ENCODE results near the gene ETFRF1.

The ETFRF1 gene

DNA sequence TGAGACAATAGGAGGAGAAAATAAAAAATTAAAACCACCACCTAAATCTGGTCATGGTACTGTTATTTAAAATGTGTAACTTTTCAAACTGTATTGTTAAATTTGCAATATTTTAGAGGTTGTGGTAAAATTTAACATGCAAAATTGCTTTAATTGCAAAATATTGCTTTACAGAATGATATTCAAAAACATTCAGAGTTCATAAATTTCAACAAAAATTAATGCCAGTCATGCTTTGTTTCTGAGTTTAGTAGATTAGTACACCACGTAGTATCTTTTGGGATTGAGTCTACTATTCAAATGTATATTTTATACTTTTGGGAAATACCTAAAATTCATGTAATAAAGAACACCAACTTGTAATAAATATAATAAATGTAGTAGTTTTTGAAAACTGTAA is 18.3 kb downstream of the ETFRF1 start:
- no peak for DNase-seq (ENCODE audit: low spot score)

DNA sequence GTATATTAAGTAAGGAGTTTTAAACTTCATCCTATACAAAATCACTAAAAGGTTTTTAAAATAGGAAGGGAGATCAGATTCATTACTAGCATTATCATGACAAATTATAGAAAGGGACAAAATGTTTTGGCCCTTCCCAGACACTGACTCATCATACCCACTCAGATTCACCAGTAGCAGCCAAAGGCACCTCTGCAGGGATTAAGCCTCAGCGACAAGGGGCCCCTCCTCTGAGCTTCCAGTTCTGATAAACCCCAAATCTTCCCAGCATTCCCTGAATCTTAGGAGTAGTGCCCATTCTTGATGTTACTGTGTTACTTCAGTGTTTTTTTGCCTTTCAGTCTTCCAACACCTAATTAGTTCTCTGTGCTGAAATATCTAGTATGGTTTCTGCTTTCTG is 41.2 kb downstream of the ETFRF1 start:
- DNase-seq (ENCODE audit: low spot score): no peak

DNA sequence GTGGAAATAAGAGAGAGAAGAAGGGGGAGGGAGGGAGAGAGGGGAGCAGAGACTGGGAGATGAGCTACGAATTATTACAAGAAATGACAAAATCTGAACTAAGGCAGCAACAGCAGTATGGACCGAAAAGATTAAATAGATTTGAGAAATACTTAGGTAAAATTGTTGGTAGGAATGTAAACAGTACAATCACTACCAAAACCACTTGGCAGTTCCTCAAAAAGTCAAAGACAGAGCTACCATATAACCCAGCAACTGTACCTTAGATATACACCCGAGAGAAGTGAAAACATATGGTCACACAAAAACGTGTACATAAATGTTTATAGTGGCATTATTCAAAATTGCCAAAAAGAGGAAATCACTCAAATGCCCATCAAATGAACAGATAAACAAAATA is 41.6 kb downstream of the ETFRF1 start:
- DNase-seq (ENCODE audit: low spot score): no peak

DNA sequence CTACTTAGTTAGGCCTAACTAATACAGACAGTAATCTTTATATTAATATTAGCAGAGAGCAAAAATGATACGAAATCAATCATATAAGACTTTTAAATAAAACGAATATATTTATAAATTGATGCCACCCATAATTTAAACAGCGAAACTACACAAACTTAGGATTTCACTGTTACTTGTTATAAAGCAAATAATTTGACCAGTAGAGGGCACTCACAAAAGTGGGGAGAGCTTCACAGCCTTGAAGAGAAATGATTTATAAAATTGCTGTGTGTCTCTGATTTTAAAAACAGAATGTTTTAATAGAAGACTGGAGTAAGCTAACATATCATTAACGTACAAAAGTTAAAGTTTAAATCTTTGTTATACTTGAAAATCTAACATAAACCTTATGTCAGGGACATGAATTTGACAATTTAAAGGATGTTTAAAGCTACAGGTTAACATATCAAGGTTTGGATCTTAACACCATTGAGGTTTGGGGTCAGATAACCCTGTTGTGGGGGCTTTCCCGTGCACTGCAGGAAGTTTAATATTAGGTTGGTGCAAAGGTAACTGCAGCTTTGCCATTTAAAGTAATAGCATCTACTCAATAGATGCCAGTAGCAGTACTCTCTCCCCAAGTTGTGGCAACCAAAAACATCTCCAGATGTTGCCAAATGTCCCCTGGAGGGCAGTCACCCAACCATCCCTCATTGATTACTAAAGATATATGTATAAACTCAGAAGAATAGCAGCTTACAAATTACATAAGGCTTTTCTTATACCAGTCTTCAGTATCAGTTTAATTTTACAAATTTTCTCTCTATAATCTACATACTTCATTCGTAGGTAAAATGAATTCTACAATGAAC is 46.4 kb downstream of the ETFRF1 start:
- no peak for DNase-seq (ENCODE audit: low spot score)

DNA sequence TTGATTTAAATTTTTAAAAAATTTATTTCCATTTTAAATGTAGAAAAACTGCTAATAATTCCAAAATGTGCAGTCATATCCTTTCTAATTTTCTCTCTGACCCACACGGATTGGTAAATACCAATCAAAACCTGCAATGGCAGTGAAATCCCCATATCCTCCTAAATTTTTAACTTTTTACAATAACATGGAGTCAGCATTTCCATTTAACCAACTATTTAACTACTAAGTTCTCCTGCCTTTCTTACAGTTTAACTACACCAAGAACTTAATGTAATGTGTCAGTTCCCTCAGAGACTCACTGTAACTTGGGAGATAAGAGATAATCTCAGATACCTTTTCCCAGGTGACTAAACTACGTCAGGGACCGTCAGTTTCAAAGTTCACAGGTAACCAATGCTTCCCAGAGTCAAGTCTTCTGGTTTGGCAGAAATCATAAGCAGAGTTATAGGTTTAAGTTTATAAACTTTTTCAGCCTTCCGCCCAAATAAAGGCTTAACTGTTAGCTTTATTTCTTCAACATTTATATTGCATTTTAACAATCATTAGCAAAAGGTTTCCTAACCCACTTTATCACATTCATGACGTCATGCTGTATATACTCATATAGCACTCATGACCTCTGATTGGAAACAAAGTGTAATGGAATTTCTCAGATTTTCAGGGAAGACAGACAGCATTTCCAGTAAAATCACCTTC is 48.1 kb downstream of the ETFRF1 start:
- no peak for DNase-seq (ENCODE audit: low spot score)

DNA sequence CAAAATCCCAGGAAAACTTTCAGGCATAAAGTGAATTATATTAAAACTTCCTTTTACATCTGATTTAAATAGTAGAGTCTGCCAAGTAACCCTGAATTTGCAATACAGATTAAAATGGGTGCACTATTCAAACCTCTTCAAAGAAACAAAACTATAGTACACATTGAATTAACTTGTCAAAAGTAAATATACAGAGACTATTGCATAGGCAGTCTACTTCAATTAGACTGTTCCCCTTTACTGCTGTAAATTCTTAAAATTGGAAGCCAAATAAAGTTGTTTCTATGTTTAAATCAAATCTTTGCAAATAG is 48.6 kb downstream of the ETFRF1 start:
- no peak for DNase-seq (ENCODE audit: low spot score)

DNA sequence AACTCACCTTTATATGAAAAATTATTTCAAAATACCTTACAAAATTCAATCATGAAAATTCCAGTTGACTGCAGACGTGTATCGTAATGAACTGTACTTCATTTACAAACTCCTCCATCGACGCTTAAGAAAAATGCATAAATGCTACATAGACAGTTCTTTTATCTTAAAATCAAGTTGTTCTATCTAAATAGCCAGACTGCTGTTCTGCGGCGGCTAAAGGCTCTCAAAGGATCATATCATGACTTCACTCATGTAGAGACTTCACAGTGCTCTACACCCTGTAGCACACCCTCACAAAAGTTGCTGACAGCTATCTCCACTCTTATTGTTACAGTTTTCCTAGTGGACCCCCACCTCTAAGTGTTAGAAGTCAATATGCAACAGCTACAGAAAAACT is 50.5 kb downstream of the ETFRF1 start:
- no peak for DNase-seq (ENCODE audit: low spot score)

DNA sequence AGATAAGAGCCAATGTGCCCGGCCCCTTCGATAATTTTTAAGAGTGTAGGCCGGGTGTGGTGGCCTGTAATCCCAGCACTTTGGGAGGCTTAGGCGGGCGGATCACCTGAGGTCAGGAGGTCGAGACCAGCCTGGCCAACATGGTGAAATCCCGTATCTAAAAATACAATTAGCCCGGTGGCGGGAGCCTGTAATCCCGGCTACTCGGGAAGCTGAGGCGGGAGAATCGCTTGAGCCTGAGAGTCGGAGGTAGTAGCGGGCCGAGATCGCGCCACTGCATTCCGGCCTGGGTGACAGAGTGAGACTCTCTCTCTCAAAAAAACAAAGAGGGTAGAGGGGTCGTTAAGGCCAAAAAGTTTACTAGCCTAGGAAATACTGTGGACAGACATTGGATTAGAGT is 53.1 kb downstream of the ETFRF1 start:
- no peak for DNase-seq (ENCODE audit: low spot score)

DNA sequence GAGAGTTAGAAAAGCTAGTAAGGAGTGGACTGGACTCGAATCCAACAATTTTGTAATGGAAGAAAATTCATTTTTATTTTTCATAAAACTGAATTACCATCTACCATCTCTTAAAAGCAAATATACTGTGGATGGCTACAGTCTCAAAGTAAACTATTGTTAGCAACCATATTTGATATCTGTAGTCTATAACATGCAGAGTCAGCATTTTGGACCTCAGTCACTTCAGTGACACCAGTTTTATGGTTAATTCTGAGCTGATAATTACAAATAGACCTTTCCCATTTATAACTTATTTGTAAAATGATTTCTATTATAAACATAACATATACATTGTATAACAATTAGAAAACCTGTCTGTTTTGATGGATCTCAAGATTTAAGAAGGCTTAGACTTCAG is 53.7 kb downstream of the ETFRF1 start:
- no peak for DNase-seq (ENCODE audit: low spot score)

DNA sequence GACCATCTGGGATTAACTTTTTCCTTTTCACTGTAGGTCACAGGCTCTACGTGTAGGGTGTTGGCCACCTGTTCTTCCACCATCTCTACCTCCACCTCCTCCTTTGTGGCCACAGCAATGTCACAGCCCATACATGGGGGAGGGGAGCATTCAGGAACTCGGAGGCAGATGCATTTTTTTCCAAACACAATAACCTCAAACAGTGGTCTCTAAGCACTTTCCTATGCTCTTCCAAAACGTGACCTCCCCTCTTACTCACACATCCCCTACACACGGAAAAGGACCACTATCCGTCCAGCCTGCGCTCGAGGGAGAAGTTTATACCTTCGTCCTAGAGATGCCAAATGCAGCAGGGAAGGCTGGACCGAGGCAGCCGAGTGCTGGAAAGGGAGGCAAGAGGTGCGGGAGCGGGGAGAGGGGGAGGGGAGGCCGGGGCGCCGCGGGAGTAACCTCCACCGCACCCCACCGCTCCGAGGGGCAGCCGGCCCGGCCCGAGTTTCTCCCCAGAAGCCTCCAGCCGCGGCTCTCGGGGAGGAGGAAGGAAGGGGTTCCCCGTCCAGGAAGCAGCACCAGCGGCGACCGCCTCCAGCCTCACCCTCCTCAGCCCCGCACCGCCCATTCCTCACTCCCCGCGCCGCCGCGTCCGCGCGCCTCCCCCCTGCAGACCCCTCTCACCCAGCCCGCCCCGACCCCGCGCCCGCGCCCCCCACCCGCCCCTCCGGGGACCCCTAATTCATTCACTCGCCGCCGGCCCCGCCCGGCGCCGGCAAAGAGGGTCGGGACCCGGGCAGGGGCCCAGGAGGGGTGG is 55.1 kb downstream of the ETFRF1 start:
- DNase-seq (ENCODE audit: low spot score): peak; percentile 38

DNA sequence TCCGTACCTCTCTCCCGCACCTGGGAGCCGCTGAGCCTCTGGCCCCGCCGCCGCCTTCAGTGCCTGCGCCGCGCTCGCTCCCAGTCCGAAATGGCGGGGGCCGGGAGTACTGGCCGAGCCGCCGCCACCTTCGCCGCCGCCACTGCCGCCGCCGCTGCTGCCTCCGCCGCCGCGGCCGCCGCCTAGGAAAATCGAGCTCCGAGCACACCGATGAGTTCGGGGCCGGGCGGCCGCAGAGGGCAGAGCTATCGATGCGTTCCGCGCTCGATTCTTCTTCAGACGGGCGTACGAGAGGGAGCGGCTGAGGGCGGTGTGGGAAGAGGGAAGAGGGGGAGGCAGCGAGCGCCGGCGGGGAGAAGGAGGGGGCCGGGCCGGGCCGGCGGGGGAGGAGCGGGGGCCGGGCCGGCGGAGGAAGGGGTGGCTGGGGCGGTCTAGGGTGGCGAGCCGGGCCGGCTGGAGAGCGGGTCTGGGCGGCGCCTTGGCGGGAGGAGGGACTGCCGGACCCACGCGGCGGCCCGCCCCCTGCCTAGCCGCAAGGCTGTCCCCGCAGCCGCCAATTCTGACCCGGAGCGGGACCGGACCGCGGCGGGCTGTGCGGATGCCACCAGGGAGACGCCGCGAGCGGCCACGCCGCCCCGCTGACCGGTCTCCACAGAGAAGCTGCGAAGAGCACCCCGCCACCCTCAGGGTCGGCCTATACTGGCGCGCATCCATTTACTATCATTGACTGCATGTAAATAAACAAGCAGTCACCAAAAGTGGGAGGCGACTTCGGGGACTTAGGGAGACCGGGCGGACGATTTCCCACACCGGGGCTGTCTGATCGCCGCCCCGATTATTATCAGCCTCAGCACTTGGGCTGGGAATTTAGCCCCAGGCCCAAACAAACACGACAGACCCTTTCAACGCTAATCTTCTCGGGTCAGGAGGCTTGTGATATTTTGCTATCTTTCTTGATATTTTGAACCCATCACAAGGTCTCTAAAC is 56.0 kb downstream of the ETFRF1 start, which contains the start of gene KRAS:
Gene KRAS, minus strand, starts transcription at position 186 of the 987 bp plus-strand sequence.
- DNase-seq (ENCODE audit: low spot score): peak; percentile 82

DNA sequence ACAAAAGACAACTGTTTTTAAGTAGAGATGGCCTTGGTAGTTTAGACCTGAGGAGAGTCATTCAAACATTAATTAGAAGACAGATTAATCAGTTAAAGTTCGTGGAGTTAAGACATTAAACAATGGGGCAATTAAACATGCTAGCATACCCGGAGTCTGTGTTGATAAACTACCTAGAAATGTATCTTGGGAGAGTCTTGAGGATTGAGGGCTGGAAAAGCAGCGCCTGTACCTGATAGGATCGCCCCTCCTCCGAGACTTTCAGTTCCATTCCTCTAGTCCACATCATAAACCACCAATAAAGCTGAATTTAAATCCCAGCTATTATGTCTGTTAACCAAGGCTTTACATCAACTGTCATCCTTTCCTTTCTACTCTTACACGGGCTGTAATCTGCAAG is 56.7 kb downstream of the ETFRF1 start:
- no peak for DNase-seq (ENCODE audit: low spot score)

DNA sequence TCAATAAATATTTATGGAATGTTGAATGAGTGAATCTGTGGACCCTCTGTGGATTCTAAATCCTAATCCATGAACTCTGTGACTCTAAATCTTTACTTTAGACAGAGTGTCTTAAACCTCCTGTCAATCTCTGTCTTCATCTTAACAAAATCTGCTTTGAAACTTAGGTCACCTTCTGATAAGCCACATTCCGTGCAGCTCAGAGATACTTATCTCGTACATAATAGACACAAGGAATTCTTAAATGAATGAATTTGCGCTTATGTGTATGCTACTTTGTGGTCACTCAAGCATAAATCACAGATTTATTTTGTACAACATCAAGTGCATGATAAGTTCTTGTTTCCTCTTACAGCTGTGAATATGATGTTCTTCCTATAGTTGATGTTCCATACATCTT is 57.9 kb downstream of the ETFRF1 start:
- no peak for DNase-seq (ENCODE audit: low spot score)

DNA sequence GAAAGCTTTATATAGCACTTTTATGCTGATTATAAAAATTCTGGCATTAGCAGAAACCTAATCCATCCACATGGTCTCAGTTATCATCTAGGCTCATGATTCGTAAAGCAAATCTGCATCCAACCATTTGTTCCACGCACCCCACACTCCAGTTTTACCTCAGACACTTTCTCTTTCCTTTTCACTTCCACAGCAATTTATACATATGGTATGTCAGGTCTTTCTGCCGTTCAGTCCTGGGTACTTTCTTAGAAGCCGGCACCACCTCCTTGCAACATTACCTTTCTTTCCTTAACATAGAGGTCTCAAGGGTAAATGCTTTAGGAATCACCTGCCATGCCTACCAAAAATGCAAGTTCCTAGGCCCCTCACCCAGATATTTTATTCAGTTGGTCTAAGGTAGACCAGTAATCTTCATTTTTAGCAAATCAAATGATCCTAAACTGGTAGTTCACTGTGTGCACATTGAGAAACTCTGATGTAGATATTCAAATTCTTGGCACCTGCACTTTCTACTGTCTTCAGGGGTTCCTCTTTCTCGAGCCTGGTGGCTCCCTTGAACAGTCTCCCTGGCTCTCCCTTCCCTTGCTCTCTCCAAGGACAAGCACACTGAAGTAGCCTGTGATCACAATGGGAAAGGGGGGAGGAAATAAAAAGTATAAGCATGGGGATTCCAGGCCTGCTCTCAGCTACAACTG is 58.5 kb downstream of the ETFRF1 start:
- DNase-seq (ENCODE audit: low spot score): no peak

DNA sequence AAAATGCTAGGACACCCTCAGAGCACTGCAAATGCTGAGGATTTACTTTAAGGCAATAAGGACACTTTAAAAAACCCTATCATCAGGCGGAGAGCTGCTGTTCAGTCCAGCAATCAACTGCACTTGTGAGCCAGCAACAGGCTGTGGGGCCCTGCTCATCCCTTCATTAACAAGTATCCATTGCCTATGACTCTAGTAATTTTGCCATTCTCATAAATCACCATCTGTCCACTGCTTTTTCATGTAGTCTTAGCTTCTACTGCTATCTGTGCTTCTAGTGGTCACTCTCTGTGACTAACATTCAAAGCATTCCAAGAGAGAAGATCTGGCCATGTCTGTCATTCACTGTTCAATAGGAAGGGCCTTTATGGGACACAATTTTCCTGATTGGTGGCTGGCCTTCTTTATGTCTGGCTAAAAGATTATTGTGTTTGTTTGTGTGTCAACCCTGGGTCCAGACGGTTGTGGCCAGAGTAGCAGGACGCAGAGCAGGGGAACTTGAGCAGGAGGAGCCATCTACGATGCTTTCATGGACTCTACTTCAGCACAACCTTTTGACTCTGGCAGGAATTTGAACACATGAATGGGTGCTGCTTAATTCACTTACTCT is 59.3 kb downstream of the ETFRF1 start:
- no peak for DNase-seq (ENCODE audit: low spot score)

All from HuH-7.5 (cell line).